Upper lobe of left lung (tissue), 6 donors: Measurements from ENCODE around the gene TMEM107. TPM values are rescaled to one million over a fixed set of nuclear protein-coding genes. Genes with fewer than 3 reads are reported as not detected.

ENCODE experiments used
- ATAC-seq, 2 donors: fragments of 200-7000 bp; cut with Tn5 transposase; one replicate each; pipeline ENCODE4 v1.9.1; 2022; ENCODE audit warnings: mild to moderate bottlenecking in 2 of 2, moderate library complexity in 2 of 2; ENCODE audit not compliant: low FRiP score in 2 of 2
- DNase-seq, 2 donors: peaks; one replicate each; pipeline ENCODE4 v3.0.0-alpha.2; 2019 to 2020
- H3K27ac ChIP-seq, 4 donors: fragments of 200-600 bp; sonication (generic); one replicate each; pipeline ENCODE4 v1.5.1; 2016 to 2019
- H3K27me3 ChIP-seq, 4 donors: fragments of 200-600 bp; sonication (generic); one replicate each; pipeline ENCODE4 v1.5.1; 2017 to 2019
- H3K36me3 ChIP-seq, 4 donors: fragments of 200-600 bp; sonication (generic); one replicate each; pipeline ENCODE4 v1.5.1; 2016 to 2019
- H3K4me1 ChIP-seq, 4 donors: fragments of 200-600 bp; sonication (generic); one replicate each; pipeline ENCODE4 v1.5.1; 2018 to 2019
- H3K4me3 ChIP-seq, 4 donors: fragments of 200-600 bp; sonication (generic); one replicate each; pipeline ENCODE4 v1.5.1; 2017 to 2019; ENCODE audit warnings: mild to moderate bottlenecking in 2 of 4, moderate library complexity in 1 of 4
- H3K9me3 ChIP-seq, 4 donors: fragments of 200-600 bp; sonication (generic); one replicate each; pipeline ENCODE4 v1.5.1; 2018 to 2019
- CTCF ChIP-seq, 6 experiments: fragments of 450-650 bp in 4 of 6; fragments of 200-600 bp in 2 of 6; sonication (generic) in 2 of 6; IDR thresholded peaks; one replicate each; pipeline ENCODE4 v1.5.1; 2016 to 2019; ENCODE audit warnings: antibody characterized with exemption in 6 of 6
- EP300 ChIP-seq, 4 donors: sonication (generic); formaldehyde crosslinking; IDR thresholded peaks; one replicate each; pipeline ENCODE4 v1.5.1; 2017; ENCODE audit warnings: antibody characterized with exemption in 4 of 4, control low read depth in 2 of 4
- POLR2A ChIP-seq, 4 donors: fragments of 450-650 bp; IDR thresholded peaks; one replicate each; pipeline ENCODE4 v1.5.1; 2016 to 2017; ENCODE audit warnings: antibody characterized with exemption in 4 of 4, mild to moderate bottlenecking in 2 of 4
- POLR2AphosphoS5 ChIP-seq, 2 donors: sonication (generic); formaldehyde crosslinking; IDR thresholded peaks; one replicate each; pipeline ENCODE4 v1.5.1; 2017; ENCODE audit warnings: antibody characterized with exemption in 2 of 2
- whole genome bisulfite sequencing, 2 donors: methylation state at CpG; one replicate each; pipeline ENCODE4 v1.1.5; 2017 to 2018; 5-methylcytosine and 5-hydroxymethylcytosine counted together
- total RNA-seq, 6 donors: library from RNA; depleted of rRNA in 4 of 6; stranded (reverse); fragments of >200 nt in 4 of 6; gene quantifications; one replicate each; pipeline versions ENCODE4 v1.1.0 to v1.2.1, GENCODE V29; 2016 to 2021
- donor health status: DM: no; HTN: no; CAD: no; lungs with moderate emphysema.
- donor health status: DM: no; HTN: yes; CAD: no; lungs with severe emphysema.

TMEM107 gene
- total RNA-seq, 6 donors from 2014 or later: 11.5 to 32.5 (median 17.3) TPM

- H3K4me3 ChIP-seq: no peak overlapping the region
- H3K4me1 ChIP-seq: peaks cover 9 to 47% (median 22%) of the 10 kb centered on the region in 4 donors
- ATAC-seq (no peak), DNase-seq (peak in 1 of 2 donors; percentile 86)
- H3K27me3 ChIP-seq: no peaks in the 10 kb centered on the region
- no peaks in the 10 kb centered on the region for H3K9me3 ChIP-seq
- peak overlapping the region in 3 of 4 donors; percentile 23 to 56 (median 54) for H3K27ac ChIP-seq
- peaks cover 81 to 96% (median 95%) of the 10 kb centered on the region in 4 donors for H3K36me3 ChIP-seq
- TF ChIP-seq CTCF (IDR thresholded peaks at IDR 0.05): no peak
- TF ChIP-seq EP300 (IDR thresholded peaks at IDR 0.05): no peak
- TF ChIP-seq POLR2AphosphoS5 (IDR thresholded peaks at IDR 0.05): no peak
- peak in 1 of 4 donors; percentile 20 for TF ChIP-seq POLR2A (IDR thresholded peaks at IDR 0.05)
- WGBS, 2 donors: 89 to 94% methylated on average over 20 to 22 of the region's 22 CpGs
These were observed 32.4 kb downstream of the TMEM107 start for GRCh38 chr17:8143581-8144400.

DNA sequence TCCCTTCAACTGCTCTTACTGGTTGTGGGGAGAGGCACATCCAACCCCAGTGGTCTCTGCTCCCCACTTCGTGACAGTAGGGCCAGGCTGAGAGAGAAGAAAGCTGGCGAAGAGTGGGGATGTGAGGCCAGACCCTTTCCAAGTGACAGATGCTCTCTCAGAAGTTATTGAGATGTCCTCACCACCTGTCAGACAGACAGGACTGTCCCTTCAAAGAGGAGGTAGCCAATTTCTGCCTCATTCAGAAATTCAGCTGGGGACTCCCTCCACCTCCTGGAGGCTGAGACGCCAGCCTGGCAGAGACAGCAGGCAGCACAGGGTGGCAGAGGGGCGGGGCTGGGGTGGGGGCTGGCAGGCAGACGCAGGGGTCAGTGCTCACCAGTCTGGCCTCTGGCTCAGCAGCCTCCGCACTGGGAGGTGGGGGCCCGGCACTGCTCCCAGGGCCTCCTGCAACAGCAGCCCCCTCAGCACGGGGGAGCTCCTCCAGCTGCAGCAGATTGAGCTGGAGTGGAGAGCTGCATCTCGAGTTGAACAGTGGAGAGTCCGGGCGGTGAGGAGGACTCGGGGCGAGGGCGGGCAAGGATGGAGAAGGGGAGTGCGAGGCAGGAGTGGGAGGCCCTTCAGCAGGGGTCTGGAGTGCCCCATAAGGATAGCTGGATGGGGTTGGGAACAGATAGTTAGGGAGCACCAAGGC lies 33.1 kb downstream of the TMEM107 start:
- TF ChIP-seq CTCF (IDR thresholded peaks at IDR 0.05): no peak
- TF ChIP-seq POLR2AphosphoS5 (IDR thresholded peaks at IDR 0.05): peak in 1 of 2 donors; percentile 9
- TF ChIP-seq EP300 (IDR thresholded peaks at IDR 0.05): no peak
- ATAC-seq (no peak), DNase-seq (peak in 1 of 2 donors; percentile 80)
- Histone ChIP-seq H3K4me3 (no peak overlapping the region), H3K27me3 (no peaks in the 10 kb centered on the region), H3K27ac (peak overlapping the region in 3 of 4 donors; percentile 23 to 56 (median 54)), H3K9me3 (no peaks in the 10 kb centered on the region), H3K36me3 (peaks cover 74 to 88% (median 87%) of the 10 kb centered on the region in 4 donors), H3K4me1 (peaks cover 14 to 46% (median 28%) of the 10 kb centered on the region in 4 donors)
- WGBS, 2 donors: 89 to 91% methylated on average over 12 to 15 of the region's 15 CpGs

DNA sequence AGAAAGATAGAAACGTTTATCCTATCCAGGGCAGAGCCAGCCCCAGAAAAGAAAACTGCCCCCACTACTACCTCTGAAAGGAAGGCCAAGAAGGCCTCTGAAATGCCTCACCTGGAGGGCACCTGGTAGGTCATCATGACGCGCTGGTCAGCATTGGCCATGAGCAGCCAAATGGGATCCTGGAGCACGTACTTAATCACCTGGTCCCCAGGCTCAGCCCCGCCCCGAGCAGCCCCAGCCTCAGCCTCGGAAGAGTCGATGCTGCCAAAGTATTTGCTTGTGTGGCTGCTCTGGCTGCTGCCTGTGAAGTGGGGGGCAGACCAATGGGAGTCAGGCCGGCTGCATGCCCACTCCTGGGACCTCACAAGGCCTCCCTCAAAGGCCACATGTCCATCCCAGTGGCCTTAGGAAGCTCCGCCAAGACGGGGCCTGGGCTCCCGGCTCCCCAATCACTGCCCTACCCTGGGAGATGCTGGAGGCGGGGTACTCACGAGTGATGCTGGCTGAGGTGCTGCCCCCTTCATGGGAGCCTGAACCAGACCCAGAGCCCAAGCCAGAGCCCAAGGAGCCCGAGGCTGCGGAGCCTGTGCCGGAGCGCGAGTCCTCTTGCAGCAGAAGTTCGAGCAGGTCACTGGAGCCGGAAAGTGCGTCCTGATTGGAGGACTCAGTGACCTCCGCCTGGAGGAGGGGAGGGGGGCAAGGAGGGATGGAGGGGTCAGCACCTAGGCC lies 33.9 kb downstream of the TMEM107 start:
- H3K27me3 ChIP-seq: no peaks in the 10 kb centered on the region
- 89 to 91% methylated on average over 11 to 23 of the region's 23 CpGs for WGBS, 2 donors
- no peak for ATAC-seq
- no peak overlapping the region for H3K4me3 ChIP-seq
- peak in 1 of 2 donors; percentile 75 for DNase-seq
- H3K4me1 ChIP-seq: peaks cover 16 to 48% (median 29%) of the 10 kb centered on the region in 4 donors
- TF ChIP-seq POLR2AphosphoS5 (IDR thresholded peaks at IDR 0.05): no peak
- TF ChIP-seq POLR2A (IDR thresholded peaks at IDR 0.05): no peak
- TF ChIP-seq CTCF (IDR thresholded peaks at IDR 0.05): no peak
- no peak for TF ChIP-seq EP300 (IDR thresholded peaks at IDR 0.05)
- H3K36me3 ChIP-seq: peaks cover 67 to 81% (median 80%) of the 10 kb centered on the region in 4 donors
- peak overlapping the region in 2 of 4 donors; percentile 54 to 56 for H3K27ac ChIP-seq
- no peaks in the 10 kb centered on the region for H3K9me3 ChIP-seq

DNA sequence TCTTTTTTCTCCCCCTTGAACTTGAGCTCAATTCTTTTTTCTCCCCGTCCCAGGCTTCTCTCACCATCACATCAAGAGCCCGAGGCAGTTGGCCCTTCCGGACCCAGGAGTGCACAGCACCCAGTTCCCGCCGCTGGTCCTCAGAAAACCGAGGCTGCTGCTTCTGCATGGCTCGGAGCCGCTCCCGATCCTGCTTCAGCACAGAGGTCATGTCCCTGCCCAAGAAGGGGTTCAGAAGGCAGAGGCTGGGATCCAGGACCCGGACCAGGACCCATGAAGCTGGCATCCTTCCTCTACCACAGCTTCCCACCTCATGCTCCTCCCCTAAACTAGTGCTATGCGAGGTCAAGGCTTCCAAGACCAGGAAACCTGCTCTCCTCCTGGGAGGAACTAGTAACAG lies 34.4 kb downstream of the TMEM107 start:
- Histone ChIP-seq H3K4me3 (no peak overlapping the region), H3K27me3 (no peaks in the 10 kb centered on the region), H3K27ac (no peak overlapping the region), H3K36me3 (peaks cover 61 to 76% (median 74%) of the 10 kb centered on the region in 4 donors), H3K9me3 (no peaks in the 10 kb centered on the region), H3K4me1 (peaks cover 16 to 43% (median 27%) of the 10 kb centered on the region in 4 donors)
- 89 to 92% methylated on average over 11 of the region's 11 CpGs for WGBS, 2 donors
- DNase-seq (peak in 1 of 2 donors; percentile 37), ATAC-seq (no peak)
- TF ChIP-seq POLR2AphosphoS5 (IDR thresholded peaks at IDR 0.05) (no peak), CTCF (IDR thresholded peaks at IDR 0.05) (no peak), EP300 (IDR thresholded peaks at IDR 0.05) (no peak), POLR2A (IDR thresholded peaks at IDR 0.05) (no peak)
